ENCODE results near the gene VOPP1.

Gene VOPP1

DNA sequence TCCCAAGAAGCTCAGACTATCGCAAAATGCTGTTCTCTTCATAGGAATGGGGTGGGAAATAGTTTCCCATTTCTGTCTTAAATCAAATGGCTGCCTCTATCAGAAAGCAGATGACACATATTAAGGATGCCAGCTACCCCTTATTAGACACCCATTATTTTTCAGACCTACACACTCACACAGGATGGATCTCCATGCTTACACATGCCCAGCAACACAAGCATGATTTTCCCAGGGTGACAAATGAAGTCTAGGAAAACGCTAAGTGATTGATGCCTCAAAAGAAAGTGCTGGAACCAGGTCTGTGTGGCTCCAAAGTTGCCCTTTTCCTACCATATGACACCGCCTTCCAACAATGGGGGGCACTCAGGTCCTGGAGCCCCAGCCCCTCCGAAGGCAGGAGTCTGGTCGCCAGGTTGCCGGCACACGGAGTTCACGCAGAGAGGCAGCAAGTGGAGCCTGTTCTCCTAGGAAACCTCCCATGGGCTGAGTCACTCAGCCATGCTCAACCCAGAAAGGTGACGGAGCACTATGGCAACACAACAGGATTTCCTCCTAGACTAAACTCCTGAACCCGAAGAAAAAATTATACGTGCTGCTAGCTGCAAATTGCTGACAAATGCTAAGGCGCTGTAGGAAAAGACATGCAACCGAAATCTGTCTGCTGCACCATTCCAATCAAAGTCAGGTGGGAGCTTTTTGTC is 19.8 kb downstream of the VOPP1 start:
- no peak for FAIRE-seq

DNA sequence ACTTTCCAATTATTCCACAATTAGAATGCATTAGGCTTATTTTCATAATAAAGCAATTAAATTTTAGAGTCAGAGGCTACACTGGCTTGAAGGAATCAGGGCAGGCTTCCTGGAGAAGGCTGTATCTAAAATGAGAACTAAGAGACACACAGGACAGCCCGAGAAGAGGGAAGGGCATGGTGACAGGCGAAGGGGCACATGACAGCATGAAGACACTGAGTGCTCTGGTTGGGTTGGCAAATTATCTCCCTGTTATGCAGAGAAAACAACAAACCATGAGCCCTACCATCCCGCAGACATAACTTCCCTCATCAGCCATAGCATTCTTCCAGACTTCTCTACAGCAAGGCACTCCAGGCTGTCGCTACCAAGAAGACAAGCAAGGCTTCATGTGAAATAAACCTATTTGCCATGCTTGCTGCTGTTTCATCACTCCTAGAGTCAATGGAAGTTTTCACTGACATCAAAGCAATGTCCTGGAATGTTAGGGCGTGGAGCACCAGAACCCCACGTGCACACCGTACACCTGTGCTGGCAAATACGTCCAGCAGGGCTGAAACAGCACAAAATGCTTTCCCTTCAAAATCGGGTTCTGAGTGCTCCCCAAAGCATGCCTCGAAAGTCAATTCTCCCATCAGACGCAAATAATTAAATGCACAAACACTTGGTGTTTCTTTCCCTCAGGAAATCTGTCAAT is 21.3 kb downstream of the VOPP1 start:
- no peak for FAIRE-seq

DNA sequence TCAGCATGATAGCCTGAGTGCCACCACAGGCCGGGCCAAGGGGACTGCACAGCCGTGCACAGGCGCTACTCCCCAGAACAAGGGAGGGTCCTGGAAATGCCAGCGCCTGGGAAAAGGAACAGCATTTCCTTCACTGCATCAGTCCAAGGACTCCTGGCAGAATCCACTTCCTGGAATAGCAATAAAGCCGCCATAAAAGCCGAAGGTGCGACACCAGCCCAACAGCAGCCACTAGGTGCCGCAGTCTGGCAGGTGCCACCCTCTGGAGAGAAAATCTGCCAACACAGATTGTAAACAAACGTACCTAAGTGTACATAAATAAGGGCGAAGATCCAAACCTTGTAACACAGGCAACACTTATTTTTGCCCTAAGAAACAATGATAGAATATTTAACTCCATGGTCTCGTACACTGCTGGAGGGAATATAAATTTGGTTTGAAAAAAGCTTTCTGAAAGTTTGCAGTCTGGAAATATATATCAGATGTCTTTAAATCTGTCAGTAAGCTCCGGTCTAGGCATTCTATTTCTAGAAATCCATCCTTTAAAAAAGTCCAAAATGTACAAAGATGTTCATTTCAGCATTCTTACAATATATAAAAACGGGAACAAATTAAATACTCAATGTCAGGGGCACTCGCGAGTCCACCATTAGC is 22.2 kb downstream of the VOPP1 start:
- no peak for FAIRE-seq

DNA sequence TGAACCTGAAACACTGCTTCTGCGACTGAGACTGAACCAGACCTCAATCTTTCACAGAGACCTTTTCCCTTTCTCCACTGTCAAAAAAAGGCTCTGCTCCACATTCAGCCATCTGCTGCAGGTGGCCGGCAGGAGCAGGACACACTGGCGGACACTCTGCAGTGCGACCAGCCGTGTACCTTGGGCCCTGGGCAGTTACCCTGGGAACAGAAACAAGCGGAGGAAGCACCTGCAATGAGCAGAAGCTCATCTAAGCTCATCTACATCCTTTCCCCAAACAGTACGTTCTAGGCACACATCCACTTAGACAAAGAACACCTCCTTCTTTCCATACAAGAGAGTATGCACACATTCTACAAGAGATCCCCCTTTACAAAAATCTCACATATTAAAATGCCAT is 22.8 kb downstream of the VOPP1 start:
- no peak for FAIRE-seq

DNA sequence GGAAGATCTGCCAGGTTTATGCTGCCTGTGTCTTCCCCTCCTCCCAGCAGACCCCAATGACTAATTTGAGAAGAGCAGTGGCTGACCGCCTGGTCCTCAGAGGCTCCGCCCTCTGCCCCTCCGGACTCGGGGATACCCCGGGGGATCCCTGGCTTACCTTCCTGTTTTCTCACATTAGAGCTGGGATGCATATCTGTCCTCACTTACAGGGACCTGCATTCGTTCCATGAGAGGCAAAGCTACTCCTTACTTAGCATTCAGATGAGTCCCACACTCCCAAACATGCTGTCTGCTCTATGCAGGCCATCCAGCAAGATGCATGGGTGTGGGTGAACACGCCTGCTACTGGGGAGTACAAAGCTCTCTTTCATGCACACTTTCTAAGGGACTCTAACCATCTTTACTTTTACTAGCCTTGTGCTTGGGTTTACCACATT is 24.0 kb downstream of the VOPP1 start:
- no peak for FAIRE-seq

DNA sequence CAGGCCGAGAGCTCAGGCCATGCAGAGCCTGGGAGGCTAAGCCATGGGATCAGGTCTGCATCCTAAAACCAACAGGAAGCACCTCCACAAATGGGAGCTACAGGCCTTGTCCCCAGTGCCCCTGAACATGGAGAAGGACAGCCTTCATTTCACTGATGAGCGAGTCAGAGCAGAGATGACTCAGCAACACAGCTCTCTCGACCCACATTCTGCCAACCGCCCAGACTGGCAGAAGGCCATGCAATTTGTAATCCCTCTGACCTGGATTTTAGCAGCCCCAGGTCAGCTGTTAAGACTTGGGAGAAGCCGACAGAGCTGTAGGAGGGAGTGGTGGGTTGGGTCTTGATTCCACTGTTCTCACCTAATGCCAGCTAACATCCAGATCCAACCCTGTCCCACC is 25.5 kb downstream of the VOPP1 start:
- no peak for FAIRE-seq

DNA sequence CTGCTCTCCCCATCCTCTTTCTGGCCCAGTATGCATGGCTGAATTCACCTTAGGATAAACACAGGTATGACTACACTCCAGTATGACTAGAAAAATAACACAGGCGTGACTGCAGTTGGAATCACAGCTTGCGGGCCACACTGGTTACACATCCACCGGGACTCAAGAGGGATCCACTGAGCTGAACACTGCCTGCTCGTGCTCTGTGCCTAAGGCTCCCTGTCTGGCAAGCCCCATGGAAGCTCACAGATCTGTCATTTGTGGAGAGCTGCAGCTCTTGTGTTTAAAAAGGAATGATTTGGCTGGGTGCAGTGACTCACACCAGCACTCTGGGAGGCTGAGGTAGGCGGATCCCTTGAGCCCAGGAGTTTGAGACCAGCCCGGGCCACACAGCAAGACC is 26.8 kb downstream of the VOPP1 start:
- no peak for FAIRE-seq

DNA sequence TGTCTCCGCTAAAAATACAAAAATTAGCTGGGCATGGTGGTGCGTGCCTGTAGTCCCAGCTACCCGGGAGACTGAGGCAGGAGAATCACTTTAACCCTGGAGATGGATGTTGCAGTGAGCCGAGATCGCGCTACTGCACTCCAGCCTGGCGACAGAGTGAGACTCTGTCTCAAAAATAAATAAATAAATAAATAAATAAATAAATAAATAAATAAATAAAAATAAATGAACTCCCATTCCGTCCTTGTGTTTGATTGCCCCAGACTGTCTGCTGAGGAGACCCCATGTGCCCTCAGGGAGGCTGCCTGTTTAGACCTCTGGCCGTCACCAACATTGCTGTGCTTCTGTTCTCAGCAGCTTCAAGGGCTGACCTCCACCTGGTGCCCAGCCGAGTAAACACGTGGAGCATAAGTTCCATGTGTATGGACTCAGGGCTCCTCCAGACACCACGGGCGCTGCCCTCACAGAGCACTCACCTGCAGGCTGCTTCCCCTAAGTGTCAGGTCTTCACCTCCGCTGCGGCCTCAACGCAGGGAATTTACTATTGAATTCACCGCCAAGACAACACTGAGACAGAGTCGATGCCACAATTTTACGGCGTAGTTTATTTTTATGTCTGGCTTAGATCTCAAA is 32.0 kb downstream of the VOPP1 start:
- FAIRE-seq = no peak

DNA sequence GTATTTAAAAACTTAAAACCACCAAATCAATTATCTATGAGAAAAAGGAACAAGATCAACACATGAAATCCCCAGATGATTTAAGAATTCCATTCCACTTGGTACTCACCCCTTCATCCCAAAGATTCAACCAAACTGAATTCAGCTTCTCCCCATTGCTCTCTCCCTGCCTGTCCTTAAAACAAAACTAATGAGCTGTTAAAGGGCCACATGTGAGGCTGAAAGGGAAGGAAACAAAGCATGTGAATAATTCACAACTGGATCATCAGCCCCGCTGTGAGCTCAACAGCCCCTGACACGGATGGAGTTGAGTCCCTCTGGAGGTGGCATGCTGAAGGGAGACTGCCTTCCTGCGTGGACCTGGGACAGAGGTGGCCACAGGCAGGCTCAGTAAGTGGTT is 32.9 kb downstream of the VOPP1 start:
- no peak for FAIRE-seq

DNA sequence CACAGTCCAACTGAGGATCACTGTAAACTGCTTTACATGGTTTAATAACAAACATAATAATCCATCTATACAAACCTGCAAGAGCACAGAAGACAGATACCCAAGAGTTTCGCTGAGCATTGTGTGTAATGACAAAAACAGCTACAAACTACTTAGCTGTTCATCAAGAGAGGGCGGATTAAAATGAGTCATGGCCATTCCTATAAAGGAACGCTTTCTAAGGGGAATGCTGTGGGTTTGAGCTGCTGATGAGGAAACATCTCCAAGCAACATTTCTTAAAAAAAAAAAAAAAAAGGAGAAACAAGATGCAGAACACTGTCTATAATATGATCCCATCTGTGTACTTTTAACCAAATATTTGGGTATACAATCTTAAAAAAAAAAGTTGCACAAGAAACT is 33.8 kb downstream of the VOPP1 start:
- FAIRE-seq = no peak

DNA sequence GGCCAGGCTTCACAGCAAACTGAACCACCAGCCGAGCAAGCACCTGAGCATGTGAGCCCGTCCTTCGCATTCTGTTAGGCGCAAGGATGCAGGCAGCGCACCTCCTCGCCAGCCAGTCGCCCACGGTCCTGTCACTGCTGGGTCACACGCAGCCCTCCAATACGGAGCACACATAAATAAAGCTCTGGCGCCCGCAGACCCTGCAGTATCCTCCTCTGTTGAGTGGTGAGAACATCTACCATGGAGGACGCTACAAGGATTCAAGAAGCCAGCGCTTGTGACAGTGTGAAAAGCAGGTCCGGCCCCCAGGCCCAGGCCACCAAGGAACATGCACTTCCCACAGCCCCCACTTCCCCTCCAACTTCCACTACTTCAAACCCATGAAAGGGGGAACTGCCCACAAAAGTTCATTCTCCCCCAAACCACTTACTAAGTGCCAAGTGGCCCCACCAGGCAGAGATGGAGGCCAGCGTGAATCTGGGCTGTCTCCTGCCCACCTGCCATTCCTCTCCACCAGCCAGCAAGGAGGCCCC is 34.8 kb downstream of the VOPP1 start:
- FAIRE-seq = no peak

DNA sequence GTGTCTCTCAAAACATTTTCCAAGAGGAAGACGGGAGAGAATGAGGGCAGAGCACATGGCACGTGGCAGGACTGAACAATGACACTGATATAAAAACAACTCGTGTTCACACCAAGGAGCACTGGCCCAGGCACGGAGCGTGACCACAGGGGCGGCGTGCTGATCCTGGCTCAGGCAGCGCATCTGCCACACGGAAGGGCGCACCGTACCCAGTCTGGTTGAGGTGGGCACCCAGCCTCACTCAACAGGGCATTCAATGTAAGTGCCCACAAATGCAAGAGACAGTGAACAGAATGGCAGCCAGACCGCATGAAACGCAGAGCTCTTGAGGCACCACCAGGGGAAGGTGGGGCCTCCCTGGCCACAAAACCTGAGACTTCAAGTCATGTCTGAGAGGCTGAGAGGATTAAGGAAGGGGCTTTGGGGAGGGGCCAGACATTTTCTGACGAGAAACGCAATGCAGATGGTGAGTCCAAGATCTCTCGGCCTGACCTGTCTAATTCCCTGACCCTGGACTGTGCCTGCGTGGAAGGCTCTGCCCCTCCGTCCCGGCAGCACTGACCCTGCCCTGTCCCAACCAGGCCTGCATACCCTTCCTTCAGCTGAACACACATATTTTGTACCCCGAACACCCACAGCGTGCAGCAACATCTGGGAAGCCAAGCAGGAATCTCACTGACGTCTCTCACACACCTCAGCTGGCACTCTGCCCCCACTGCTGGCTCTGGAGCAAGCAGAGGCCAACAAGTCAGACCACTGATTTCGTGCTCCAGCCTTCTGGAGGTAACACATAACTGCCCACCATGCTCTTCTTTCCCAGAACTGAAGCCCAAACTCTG is 35.5 kb downstream of the VOPP1 start:
- no peak for FAIRE-seq

DNA sequence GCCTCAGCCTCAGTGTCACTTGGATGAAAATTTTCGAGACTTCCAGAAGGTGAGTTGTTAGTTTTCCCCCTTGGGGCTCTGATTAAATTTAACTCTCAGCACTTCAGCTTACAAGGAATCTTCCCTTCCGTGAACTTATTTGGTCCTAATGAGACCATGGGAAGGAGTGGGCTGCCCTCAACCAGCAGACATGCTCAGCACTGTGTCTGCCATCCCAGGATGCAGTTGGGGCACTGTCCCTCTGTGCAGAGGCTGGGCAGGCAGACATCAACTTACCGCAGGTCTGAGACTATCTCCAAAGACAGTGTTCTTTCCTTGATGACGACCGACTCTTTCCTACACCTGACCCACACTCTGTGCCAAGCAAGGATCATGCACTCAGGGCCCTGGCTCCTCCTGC is 36.7 kb downstream of the VOPP1 start:
- FAIRE-seq = no peak

DNA sequence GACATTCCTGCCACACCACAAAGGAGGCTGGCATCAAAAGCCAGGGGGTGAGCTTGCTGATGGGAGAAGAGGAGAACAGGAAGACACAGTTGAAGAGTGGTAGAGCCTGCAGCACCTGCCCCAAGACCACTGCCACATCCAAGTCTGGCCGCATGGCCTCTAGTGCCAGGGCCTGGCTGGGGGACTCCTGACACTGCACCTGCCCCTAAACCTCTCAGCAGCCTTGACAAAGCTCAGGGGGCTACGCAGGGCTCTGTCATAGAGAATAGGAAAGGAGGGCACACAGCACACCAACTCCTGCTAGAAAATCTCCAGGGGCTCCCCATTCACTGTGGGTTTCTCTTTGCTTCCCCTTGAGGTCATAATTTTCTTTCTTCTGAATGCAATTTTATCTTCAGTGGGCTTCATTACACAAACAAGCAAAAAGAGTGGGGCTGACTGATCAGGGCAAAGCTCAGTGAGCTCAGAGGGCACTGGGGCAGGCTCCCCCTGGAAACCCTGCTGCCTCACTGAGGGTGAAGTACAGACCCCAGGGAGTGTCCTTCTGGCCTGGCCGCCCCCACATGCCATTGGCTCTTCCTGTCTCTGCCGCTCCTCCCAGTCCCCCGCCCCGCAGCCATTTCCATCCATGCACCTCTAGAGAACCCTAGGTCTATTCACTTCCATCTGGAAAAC is 37.2 kb downstream of the VOPP1 start:
- FAIRE-seq = no peak

DNA sequence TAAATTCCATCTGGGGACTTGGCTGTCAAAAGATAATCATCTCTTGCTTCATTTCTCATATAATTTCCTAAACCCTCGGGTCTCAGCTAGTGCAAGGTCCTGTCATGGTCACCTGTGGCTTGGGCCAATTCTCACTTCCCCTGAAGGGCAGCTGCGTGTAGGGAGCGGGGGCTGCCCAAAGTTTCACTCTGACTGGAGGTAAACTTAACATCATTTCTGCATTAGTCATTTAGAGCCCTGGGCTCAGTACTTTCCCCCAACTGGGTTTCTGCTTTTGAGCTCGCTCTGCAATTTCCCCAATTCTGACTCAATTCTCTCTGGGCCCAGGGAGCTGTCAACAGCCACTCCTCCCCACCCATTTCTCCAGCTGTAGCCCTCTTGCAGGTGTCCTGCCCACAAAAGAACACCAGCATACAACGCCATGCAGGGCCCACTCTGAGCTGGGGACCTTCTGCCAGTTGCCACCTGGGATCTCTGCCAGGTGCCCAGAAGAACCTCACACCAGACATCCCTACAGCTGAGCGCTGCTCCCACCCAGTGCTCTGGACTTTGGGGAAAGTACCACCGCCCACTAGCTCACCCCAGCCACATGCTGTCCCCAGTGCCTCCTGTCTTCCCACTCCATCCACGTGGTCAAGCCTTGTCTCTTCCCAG is 37.9 kb downstream of the VOPP1 start:
- no peak for FAIRE-seq

DNA sequence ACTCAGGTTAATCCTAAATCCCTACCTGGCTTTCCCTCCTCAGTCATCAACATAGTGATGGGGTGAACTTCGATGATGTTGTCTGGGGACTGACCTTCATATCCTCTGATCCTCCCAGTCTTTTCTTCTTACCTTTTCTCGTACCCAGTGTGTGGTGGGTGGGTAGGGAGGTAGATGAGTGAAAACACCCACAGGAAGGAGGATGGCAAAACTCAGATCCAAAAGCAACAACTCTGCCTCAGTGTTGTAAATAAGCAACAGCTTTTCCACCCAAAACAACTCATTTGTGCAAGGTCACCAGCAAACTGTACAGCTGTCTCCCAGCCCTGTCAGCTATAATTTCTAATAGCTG is 38.6 kb downstream of the VOPP1 start:
- FAIRE-seq = no peak

DNA sequence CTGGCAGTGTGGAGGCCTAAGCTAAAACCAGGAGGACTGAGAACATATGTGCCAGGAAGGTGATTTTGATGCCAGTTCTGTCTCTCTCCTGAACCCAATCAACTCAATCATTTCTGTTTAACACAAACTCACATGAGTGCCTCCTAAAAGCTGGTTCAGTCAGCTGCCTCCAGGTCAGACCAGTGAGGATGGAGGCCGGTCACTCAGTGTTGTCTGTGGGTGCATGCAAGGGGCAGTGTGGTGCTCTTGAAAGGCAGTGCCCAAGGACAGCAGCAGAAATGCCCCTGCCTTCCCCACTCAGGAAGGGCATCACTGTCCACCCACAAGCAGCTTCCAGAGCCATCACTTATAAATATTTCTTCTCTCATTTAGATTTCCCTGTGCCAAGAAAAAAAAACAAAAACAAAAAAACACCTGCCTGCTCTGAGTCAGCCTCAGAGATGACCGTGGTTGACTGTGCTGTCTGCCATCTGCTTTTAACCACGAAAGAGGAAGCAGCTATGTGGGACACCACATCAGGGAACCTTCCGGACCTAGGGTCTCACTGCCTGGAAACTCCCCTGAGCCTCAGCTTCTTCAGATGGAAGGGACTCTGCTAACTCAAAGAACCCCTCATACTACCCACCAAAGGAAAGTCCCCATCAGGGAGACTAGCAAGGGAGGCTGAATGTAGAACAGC is 39.1 kb downstream of the VOPP1 start:
- FAIRE-seq = no peak

DNA sequence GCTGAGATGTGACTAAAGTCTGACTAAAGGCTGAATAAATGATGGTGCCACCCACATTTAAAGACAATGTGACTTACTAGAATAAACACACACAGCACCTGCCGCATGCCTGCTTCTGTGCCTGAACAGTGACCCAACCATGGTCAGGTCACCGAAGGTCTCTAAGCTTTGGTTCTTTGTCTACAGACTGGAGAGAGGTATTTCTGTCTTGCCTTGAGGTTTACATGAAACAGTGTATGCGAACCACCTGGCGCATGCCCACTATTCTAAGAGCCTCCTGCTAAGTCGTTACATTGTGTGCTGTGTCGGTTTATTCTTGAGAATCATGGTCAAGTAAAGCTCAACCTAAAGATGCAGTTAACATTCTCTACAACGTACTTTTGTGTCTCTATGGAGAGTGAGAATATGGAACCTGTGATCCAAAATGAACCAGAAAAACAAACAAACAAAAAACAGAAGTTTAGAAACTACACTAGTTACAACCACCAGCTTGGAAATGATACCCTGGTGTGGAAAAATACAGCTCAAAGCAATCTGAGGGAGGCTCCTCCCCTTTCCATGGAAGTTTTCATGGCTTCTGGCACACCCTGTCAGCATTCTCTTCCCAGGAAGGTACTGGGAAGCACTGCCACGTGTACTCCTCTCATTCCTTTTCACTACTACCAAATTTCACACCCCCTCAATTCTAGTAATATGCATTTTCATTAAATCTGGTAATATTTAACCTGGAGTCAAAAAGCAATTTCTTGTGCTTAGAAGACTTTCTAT is 40.0 kb downstream of the VOPP1 start:
- FAIRE-seq = no peak

DNA sequence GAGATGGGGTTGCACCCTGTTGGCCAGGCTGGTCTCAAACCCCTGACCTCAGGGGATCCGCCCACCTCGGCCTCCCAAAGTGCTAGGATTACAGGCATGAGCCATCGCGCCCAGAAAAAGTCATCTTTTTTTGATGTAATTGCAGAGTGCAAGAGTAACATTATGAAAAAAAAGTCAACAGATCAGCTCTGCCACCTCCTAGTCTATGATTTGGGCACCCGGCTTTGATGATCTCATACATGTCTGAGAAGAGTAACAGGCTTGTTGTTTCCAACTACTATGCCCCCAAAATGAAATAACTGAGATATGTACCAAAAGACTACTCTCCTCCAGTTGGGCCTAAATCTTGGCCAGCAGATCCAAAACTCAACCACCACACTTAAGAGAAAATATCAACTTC is 40.8 kb downstream of the VOPP1 start:
- no peak for FAIRE-seq

DNA sequence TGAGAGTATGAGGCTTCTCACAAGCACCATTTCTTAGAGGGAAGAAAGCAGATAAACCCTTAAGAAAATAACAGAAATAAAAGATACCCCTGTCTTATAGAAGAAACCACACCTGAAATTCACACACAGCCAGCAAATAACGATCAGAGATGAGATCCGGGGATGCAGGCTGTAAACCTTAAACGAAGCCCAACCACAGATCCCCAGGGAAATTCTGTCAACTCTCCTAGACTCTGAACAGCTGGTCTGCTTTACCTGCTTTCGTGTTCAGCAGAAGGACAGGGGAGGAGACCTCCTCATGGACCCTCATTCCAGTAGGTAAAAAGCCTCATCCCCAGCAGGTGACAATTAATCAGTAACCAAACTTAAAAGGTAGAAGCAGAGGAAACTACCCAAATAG is 45.0 kb downstream of the VOPP1 start:
- FAIRE-seq = no peak
